BE2C (cell line): Measurements from ENCODE around the gene OXCT1.
A peak's percentile ranks its signal among the peaks of the same experiment; 100 is the strongest.

Experiments
- DNase-seq: peaks from one replicate; pipeline ENCODE4 v3.0.0-alpha.2; 2020
- H3K27me3 ChIP-seq: fragments of 250-450 bp; sonication (Bioruptor Pico); 2 replicates; pipeline ENCODE4 v1.5.1; 2020; ENCODE audit warnings: mild to moderate bottlenecking
- H3K36me3 ChIP-seq: fragments of 250-450 bp; sonication (Bioruptor Pico); 2 replicates; pipeline ENCODE4 v1.5.1; 2020; ENCODE audit warnings: mild to moderate bottlenecking
- H3K4me1 ChIP-seq: fragments of 250-450 bp; sonication (Bioruptor Pico); 2 replicates; pipeline ENCODE4 v1.5.1; 2020
- H3K4me3 ChIP-seq: 2 replicates; pipeline ENCODE4 v1.5.1; 2011; ENCODE audit warnings: low read depth, low read length
- H3K9me3 ChIP-seq: fragments of 250-450 bp; sonication (Bioruptor Pico); 2 replicates; pipeline ENCODE4 v1.5.1; 2020
- CTCF ChIP-seq: IDR thresholded peaks from 2 replicates; pipeline ENCODE4 v1.5.1; 2012; ENCODE audit warnings: mild to moderate bottlenecking, low read depth, low read length

OXCT1 gene

GRCh38 chr5:41795125-41795524 lies 75.1 kb downstream of the OXCT1 start:
- Histone ChIP-seq H3K9me3 (no peaks in the 10 kb centered on the region), H3K36me3 (no peaks in the 10 kb centered on the region), H3K27me3 (no peaks in the 10 kb centered on the region), H3K4me3 (no peak overlapping the region), H3K4me1 (peaks cover 41% of the 10 kb centered on the region)
- no peak for TF ChIP-seq CTCF
- no peak for DNase-seq

GRCh38 chr5:41794471-41794870 lies 75.8 kb downstream of the OXCT1 start:
- Histone ChIP-seq H3K36me3 (no peaks in the 10 kb centered on the region), H3K4me1 (peaks cover 39% of the 10 kb centered on the region), H3K9me3 (no peaks in the 10 kb centered on the region), H3K4me3 (0 out of 2 replicates have a peak overlapping the region, but pooled peaks have one; percentile 9), H3K27me3 (no peaks in the 10 kb centered on the region)
- no peak for TF ChIP-seq CTCF
- DNase-seq: peak; percentile 39

GRCh38 chr5:41793141-41793770 lies 77.0 kb downstream of the OXCT1 start:
- Histone ChIP-seq H3K27me3 (no peaks in the 10 kb centered on the region), H3K9me3 (no peaks in the 10 kb centered on the region), H3K4me1 (peaks cover 44% of the 10 kb centered on the region), H3K4me3 (no peak overlapping the region), H3K36me3 (no peaks in the 10 kb centered on the region)
- peak; percentile 74 for DNase-seq
- no peak for TF ChIP-seq CTCF

- Histone ChIP-seq H3K4me1 (peaks cover 40% of the 10 kb centered on the region), H3K4me3 (peak overlapping the region; percentile 31), H3K27me3 (no peaks in the 10 kb centered on the region), H3K9me3 (no peaks in the 10 kb centered on the region), H3K36me3 (no peaks in the 10 kb centered on the region)
- peak; percentile 15 for DNase-seq
- no peak for TF ChIP-seq CTCF
These were observed 80.0 kb downstream of the OXCT1 start for GRCh38 chr5:41790038-41790776.

GRCh38 chr5:41789434-41789833 lies 80.8 kb downstream of the OXCT1 start:
- DNase-seq: no peak
- TF ChIP-seq CTCF: no peak
- H3K4me1 ChIP-seq: peaks cover 33% of the 10 kb centered on the region
- H3K27me3 ChIP-seq: no peaks in the 10 kb centered on the region
- no peak overlapping the region for H3K4me3 ChIP-seq
- no peaks in the 10 kb centered on the region for H3K36me3 ChIP-seq
- H3K9me3 ChIP-seq: no peaks in the 10 kb centered on the region

- H3K9me3 ChIP-seq: no peaks in the 10 kb centered on the region
- no peak for TF ChIP-seq CTCF
- H3K36me3 ChIP-seq: no peaks in the 10 kb centered on the region
These were observed 81.3 kb downstream of the OXCT1 start for GRCh38 chr5:41788941-41789368.

More at GRCh38 chr5:41788941-41789368, 81.3 kb downstream of the OXCT1 start:
- peaks cover 29% of the 10 kb centered on the region for H3K4me1 ChIP-seq
- DNase-seq: no peak
- H3K27me3 ChIP-seq: no peaks in the 10 kb centered on the region
- H3K4me3 ChIP-seq: no peak overlapping the region
